A673 (cell line): ENCODE results near the gene MPHOSPH6. TPM values are rescaled to one million over a fixed set of nuclear protein-coding genes. Genes with fewer than 3 reads are reported as not detected.

ENCODE experiments used
- BruUV-seq: library from RNA; stranded (reverse); fragments of 400-500 nt; replicated peaks from 2 replicates; lab custom pipeline; 2021; lab: Mats Ljungman, UMichigan
- CTCF ChIA-PET: fragments of 300-600 bp; sonication (Branson Sonifier 250); formaldehyde crosslinking; loops from one replicate; lab custom pipeline; 2022; ENCODE audit warnings: antibody characterized with exemption; lab: Charles Lee
- POLR2A ChIA-PET: fragments of 300-600 bp; sonication (Branson Sonifier 250); formaldehyde crosslinking; loops from one replicate; lab custom pipeline; 2022; ENCODE audit warnings: antibody characterized with exemption; ENCODE audit not compliant: low non-redundant PET; lab: Charles Lee
- DNase-seq: peaks from one replicate; pipeline ENCODE4 v3.0.0-alpha.2; 2015; ENCODE audit warnings: low spot score
- H3K27ac ChIP-seq: fragments of 200-600 bp; sonication (generic); 2 replicates; pipeline ENCODE4 v1.5.1; 2016; ENCODE audit warnings: mixed run types, low read depth, mild to moderate bottlenecking, mixed read lengths, antibody characterized with exemption, low read length; ENCODE audit not compliant: poor library complexity, severe bottlenecking
- H3K27me3 ChIP-seq: fragments of 200-600 bp; sonication (generic); replicated peaks from 2 replicates; pipeline ENCODE4 v1.6.1; 2017; ENCODE audit warnings: mixed run types, low read depth, mild to moderate bottlenecking, mixed read lengths, antibody characterized with exemption, low read length; ENCODE audit not compliant: insufficient read depth, poor library complexity
- H3K36me3 ChIP-seq: fragments of 200-600 bp; sonication (generic); 2 replicates; pipeline ENCODE4 v1.6.1; 2016; ENCODE audit warnings: mixed run types, mild to moderate bottlenecking, mixed read lengths, antibody characterized with exemption, low read length; ENCODE audit not compliant: insufficient read depth, poor library complexity, severe bottlenecking
- H3K4me1 ChIP-seq: fragments of 200-600 bp; sonication (generic); 2 replicates; pipeline ENCODE4 v1.6.1; 2017; ENCODE audit warnings: mixed run types, mild to moderate bottlenecking, mixed read lengths, antibody characterized with exemption, low read length; ENCODE audit not compliant: insufficient read depth, poor library complexity, severe bottlenecking
- H3K4me3 ChIP-seq: fragments of 200-600 bp; sonication (generic); 2 replicates; pipeline ENCODE4 v1.5.1; 2016; ENCODE audit warnings: low read depth, mixed run types, mild to moderate bottlenecking, mixed read lengths, low read length; ENCODE audit not compliant: poor library complexity, severe bottlenecking
- H3K9me3 ChIP-seq: fragments of 200-600 bp; sonication (generic); 2 replicates; pipeline ENCODE4 v1.6.1; 2016; ENCODE audit warnings: mixed run types, low read depth, mild to moderate bottlenecking, mixed read lengths, antibody characterized with exemption, low read length; ENCODE audit not compliant: poor library complexity, severe bottlenecking
- CTCF ChIP-seq: fragments of 300-800, 200-600 bp; sonication (generic); conservative IDR thresholded peaks from 2 replicates; pipeline ENCODE4 v1.5.1; 2017; ENCODE audit warnings: low read depth, mild to moderate bottlenecking, antibody characterized with exemption, low read length, moderate library complexity, mixed read lengths
- EZH2 ChIP-seq: fragments of 200-600 bp; sonication (generic); IDR thresholded peaks from 2 replicates; pipeline ENCODE4 v1.6.1; 2017; ENCODE audit warnings: borderline replicate concordance, low read depth, mild to moderate bottlenecking, mixed read lengths, antibody characterized with exemption, low read length; ENCODE audit not compliant: poor library complexity, severe bottlenecking
- intact Hi-C: fragments of 100-400 bp; cut with micrococcal nuclease; formaldehyde crosslinking; loops from one replicate; pipeline ENCODE4 v1.10.0; 2022; ENCODE audit not compliant: unreplicated experiment
- total RNA-seq: library from RNA; stranded (reverse); gene quantifications from 2 replicates; pipeline ENCODE4 v1.2.3, GENCODE V29; 2021

MPHOSPH6 gene
- total RNA-seq, 1 experiment from 2014 or later, result 74.4 TPM

GRCh38 chr16:82175627-82176026, 5.6 kb upstream of the MPHOSPH6 start:
- POLR2A ChIA-PET, result no interaction called here

GRCh38 chr16:82167670-82168069, 2.4 kb downstream of the MPHOSPH6 start:
- Histone ChIP-seq H3K27ac (no peak overlapping the region), H3K36me3 (peaks cover 43% of the 10 kb centered on the region), H3K27me3 (no peaks in the 10 kb centered on the region), H3K9me3 (no peaks in the 10 kb centered on the region), H3K4me3 (no peak overlapping the region), H3K4me1 (no peaks in the 10 kb centered on the region)
- no peak for DNase-seq
- intact Hi-C loops, result no loop called here
- CTCF ChIA-PET, result no interaction called here
- no TSS peak for BruUV-seq
- no peak for TF ChIP-seq CTCF
- TF ChIP-seq EZH2, result no peak
- POLR2A ChIA-PET, result no interaction called here

More at GRCh38 chr16:82175627-82176026, 5.6 kb upstream of the MPHOSPH6 start:
- no peak overlapping the region for H3K4me3 ChIP-seq
- BruUV-seq, result no TSS peak
- H3K4me1 ChIP-seq, result no peaks in the 10 kb centered on the region
- DNase-seq, result no peak
- peaks cover 7% of the 10 kb centered on the region for H3K27me3 ChIP-seq
- H3K36me3 ChIP-seq, result no peaks in the 10 kb centered on the region
- no peak overlapping the region for H3K27ac ChIP-seq
- CTCF ChIA-PET, result no interaction called here
- H3K9me3 ChIP-seq, result no peaks in the 10 kb centered on the region
- TF ChIP-seq EZH2 (no peak), CTCF (no peak)
- intact Hi-C loops, result no loop called here

GRCh38 chr16:82160226-82160625, 9.8 kb downstream of the MPHOSPH6 start:
- no peak for DNase-seq
- Histone ChIP-seq H3K4me1 (peaks cover 12% of the 10 kb centered on the region), H3K9me3 (peaks cover 2% of the 10 kb centered on the region), H3K36me3 (peaks cover 58% of the 10 kb centered on the region), H3K4me3 (no peak overlapping the region), H3K27me3 (no peaks in the 10 kb centered on the region), H3K27ac (no peak overlapping the region)
- ChIA-PET CTCF (no interaction called here), POLR2A (no interaction called here)
- TF ChIP-seq EZH2 (no peak), CTCF (no peak)
- BruUV-seq, result no TSS peak
- intact Hi-C loops, result no loop called here
